Measurements from ENCODE around the gene FBXO15. TPM values are rescaled to one million over a fixed set of nuclear protein-coding genes. Genes with fewer than 3 reads are reported as not detected.

Gene FBXO15
- total RNA-seq, 1 donor from 2014 or later = 2.2 TPM

GRCh38 chr18:74153793-74154192 lies 6.2 kb upstream of the FBXO15 start:
- DNase-seq (ENCODE audit: low spot score) = no peak

- DNase-seq (ENCODE audit: low spot score) = no peak
Observed at GRCh38 chr18:74153377-74153776, 5.7 kb upstream of the FBXO15 start.

- no peak for DNase-seq (ENCODE audit: low spot score)
Observed at GRCh38 chr18:74152857-74153256, 5.2 kb upstream of the FBXO15 start.

- no peak for DNase-seq (ENCODE audit: low spot score)
Observed at GRCh38 chr18:74152270-74152669, 4.6 kb upstream of the FBXO15 start.

- no peak for DNase-seq (ENCODE audit: low spot score)
Observed at GRCh38 chr18:74149878-74150277, 2.2 kb upstream of the FBXO15 start.

GRCh38 chr18:74148543-74149070 lies 973 bp upstream of the FBXO15 start:
- no peak for DNase-seq (ENCODE audit: low spot score)

GRCh38 chr18:74147491-74147778 lies 199 bp downstream of the FBXO15 start:
- DNase-seq (ENCODE audit: low spot score) = no peak

- no peak for DNase-seq (ENCODE audit: low spot score)
Observed at GRCh38 chr18:74146756-74147155, 878 bp downstream of the FBXO15 start.

GRCh38 chr18:74142252-74142651 lies 5.4 kb downstream of the FBXO15 start:
- DNase-seq (ENCODE audit: low spot score) = no peak

GRCh38 chr18:74141667-74142066 lies 6.0 kb downstream of the FBXO15 start:
- DNase-seq (ENCODE audit: low spot score) = no peak

- DNase-seq (ENCODE audit: low spot score) = no peak
Observed at GRCh38 chr18:74140582-74140981, 7.1 kb downstream of the FBXO15 start.

- no peak for DNase-seq (ENCODE audit: low spot score)
Observed at GRCh38 chr18:74139888-74140287, 7.7 kb downstream of the FBXO15 start.

- no peak for DNase-seq (ENCODE audit: low spot score)
Observed at GRCh38 chr18:74139411-74139810, 8.2 kb downstream of the FBXO15 start.

GRCh38 chr18:74137920-74138538 lies 9.6 kb downstream of the FBXO15 start:
- DNase-seq (ENCODE audit: low spot score) = no peak

GRCh38 chr18:74132201-74132600 lies 15.4 kb downstream of the FBXO15 start:
- no peak for DNase-seq (ENCODE audit: low spot score)

GRCh38 chr18:74131124-74131523 lies 16.5 kb downstream of the FBXO15 start:
- DNase-seq (ENCODE audit: low spot score) = no peak

- DNase-seq (ENCODE audit: low spot score) = no peak
Observed at GRCh38 chr18:74128159-74128558, 19.5 kb downstream of the FBXO15 start.

GRCh38 chr18:74126684-74127655 lies 20.7 kb downstream of the FBXO15 start:
- no peak for DNase-seq (ENCODE audit: low spot score)

- DNase-seq (ENCODE audit: low spot score) = no peak
Observed at GRCh38 chr18:74124642-74125041, 23.0 kb downstream of the FBXO15 start.

GRCh38 chr18:74123200-74123599 lies 24.4 kb downstream of the FBXO15 start:
- DNase-seq (ENCODE audit: low spot score) = no peak

GRCh38 chr18:74116633-74117554 lies 30.7 kb downstream of the FBXO15 start:
- no peak for DNase-seq (ENCODE audit: low spot score)

GRCh38 chr18:74115046-74115445 lies 32.6 kb downstream of the FBXO15 start:
- no peak for DNase-seq (ENCODE audit: low spot score)

Data from ureter (tissue), 1 donor.